Peyer's patch (tissue), 4 donors: ENCODE results near the gene CCR7. TPM values are rescaled to one million over a fixed set of nuclear protein-coding genes. Genes with fewer than 3 reads are reported as not detected.

Source experiments
- DNase-seq, 3 donors: peaks; one replicate each; pipeline ENCODE4 v3.0.0-alpha.2; 2017 to 2019
- H3K27ac ChIP-seq, 4 donors: fragments of 200-600 bp; sonication (generic); one replicate each; pipeline ENCODE4 v1.5.1; 2016 to 2019
- H3K27me3 ChIP-seq, 2 donors: fragments of 200-600 bp; sonication (generic); one replicate each; pipeline ENCODE4 v1.5.1; 2019
- H3K36me3 ChIP-seq, 3 donors: fragments of 200-600 bp; sonication (generic); one replicate each; pipeline ENCODE4 v1.5.1; 2016 to 2019
- H3K4me1 ChIP-seq, 4 donors: fragments of 200-600 bp; sonication (generic); one replicate each; pipeline ENCODE4 v1.5.1; 2016 to 2019
- H3K4me3 ChIP-seq, 4 donors: fragments of 200-600 bp; sonication (generic); 1 replicate in 3 of 4; 2 replicates in 1 of 4; pipeline ENCODE4 v1.5.1; 2016 to 2019; ENCODE audit warnings: mild to moderate bottlenecking in 1 of 4
- H3K9me3 ChIP-seq, 4 donors: fragments of 200-600 bp; sonication (generic); one replicate each; pipeline ENCODE4 v1.5.1; 2016 to 2019; ENCODE audit warnings: mild to moderate bottlenecking in 1 of 4
- CTCF ChIP-seq, 6 experiments: fragments of 450-650 bp in 4 of 6; fragments of 200-600 bp in 2 of 6; sonication (generic) in 1 of 6; IDR thresholded peaks; one replicate each; pipeline ENCODE4 v1.5.1; 2017 to 2019; ENCODE audit warnings: antibody characterized with exemption in 6 of 6, mild to moderate bottlenecking in 3 of 6, moderate library complexity in 1 of 6
- POLR2A ChIP-seq, 2 donors: fragments of 450-650 bp; IDR thresholded peaks; one replicate each; pipeline ENCODE4 v1.5.1; 2017; ENCODE audit warnings: antibody characterized with exemption in 2 of 2, mild to moderate bottlenecking in 2 of 2, moderate library complexity in 2 of 2
- total RNA-seq, 4 donors: library from RNA; depleted of rRNA; stranded (reverse); fragments of >200 nt; gene quantifications; one replicate each; pipeline ENCODE4 v1.1.0, GENCODE V29; 2016

Gene CCR7
- total RNA-seq, 4 donors from 2014 or later, result 3.1 to 22.3 TPM; not detected in 2

DNA sequence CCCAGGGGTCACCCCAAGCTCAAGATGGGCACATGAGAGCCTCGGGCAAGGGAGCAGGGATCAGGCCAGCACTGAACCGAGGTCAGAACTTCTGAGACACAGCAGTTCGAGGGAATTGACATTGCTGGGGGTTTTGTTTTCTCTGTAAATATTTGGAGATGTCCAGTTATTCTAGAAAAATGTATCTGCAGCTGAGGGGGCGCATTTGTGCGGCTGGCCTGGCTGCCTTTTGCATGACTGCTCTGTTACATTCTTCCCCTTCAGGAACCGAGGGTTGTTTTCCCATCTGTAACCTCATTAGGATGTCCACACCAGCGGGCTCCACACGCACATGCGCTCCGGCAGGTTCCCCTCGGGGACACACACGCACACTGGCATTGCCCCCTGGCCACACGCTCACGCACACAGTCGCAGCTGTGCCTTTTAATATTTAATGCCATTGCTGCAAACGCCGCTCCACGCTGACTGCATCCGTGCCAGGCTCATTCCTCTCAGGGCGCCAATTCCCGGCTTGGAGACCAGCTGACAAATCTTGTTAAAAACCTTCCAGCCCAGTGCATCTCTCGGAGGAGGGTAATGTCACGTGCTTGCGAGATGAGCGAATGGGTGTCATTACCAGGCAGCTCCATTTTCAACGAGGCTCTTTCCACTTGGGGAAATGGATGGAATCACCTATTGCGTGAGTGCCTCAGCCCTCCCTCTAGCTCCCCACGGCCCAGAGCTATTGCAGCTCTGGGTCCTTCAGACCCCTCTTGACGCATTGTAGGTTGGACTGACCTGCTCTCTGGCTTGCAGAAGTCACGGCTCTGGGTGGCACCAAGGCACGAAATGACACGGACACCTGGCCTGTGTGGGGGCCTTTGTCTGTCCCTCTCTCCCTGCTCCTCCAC lies 13.1 kb downstream of the CCR7 start:
- Histone ChIP-seq H3K27me3 (no peaks in the 10 kb centered on the region), H3K4me1 (peaks cover 3 to 45% (median 39%) of the 10 kb centered on the region in 4 donors), H3K36me3 (no peaks in the 10 kb centered on the region), H3K27ac (peak overlapping the region; percentile 73 to 86 (median 80)), H3K4me3 (no peak overlapping the region), H3K9me3 (no peaks in the 10 kb centered on the region)
- DNase-seq, result peak; percentile 23 to 51 (median 48)
- TF ChIP-seq POLR2A (IDR thresholded peaks at IDR 0.05) (no peak), CTCF (IDR thresholded peaks at IDR 0.05) (no peak)

DNA sequence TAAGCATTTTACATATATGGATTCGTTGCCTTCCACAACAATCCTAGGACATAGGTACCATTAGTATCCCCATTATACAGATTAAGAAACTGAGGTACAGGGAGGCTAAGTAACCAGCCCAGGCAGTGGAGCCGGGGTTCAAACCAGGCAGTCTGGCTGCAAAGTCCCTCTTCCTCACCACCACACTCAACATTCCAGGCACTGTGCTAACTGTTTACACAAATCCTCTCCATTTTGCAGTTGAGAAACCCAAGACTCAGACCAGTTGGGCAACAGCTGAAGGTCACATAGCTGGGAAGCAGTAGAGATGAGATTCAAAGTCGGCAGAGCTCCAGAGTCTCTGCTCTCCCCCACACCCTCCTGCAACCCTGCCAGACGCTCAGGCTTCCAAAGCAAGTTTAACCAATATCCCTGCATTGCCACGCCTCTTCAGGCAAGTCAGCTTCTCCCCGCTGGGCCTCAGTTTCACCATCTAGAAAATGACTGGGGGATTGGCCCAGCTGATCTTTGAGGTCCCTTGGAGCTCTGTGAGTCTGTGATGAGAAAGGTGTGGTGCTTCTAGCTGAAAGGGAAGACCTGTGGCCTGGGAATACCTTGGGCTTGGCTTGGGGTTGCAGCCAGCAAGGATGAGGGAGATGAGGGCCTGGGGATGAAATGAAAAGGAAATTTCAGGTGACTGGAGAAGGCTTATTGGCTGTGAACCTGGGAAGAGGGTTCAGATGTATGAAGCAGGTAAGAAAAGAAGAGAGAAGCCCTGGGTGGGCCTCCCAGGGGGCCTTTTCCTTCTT lies 14.0 kb downstream of the CCR7 start:
- H3K36me3 ChIP-seq, result no peaks in the 10 kb centered on the region
- H3K4me1 ChIP-seq, result peaks cover 3 to 44% (median 38%) of the 10 kb centered on the region in 4 donors
- TF ChIP-seq POLR2A (IDR thresholded peaks at IDR 0.05) (no peak), CTCF (IDR thresholded peaks at IDR 0.05) (no peak)
- peak overlapping the region; percentile 73 to 86 (median 80) for H3K27ac ChIP-seq
- H3K27me3 ChIP-seq, result no peaks in the 10 kb centered on the region
- DNase-seq, result peak; percentile 30 to 74 (median 52)
- no peaks in the 10 kb centered on the region for H3K9me3 ChIP-seq
- H3K4me3 ChIP-seq, result no peak overlapping the region

DNA sequence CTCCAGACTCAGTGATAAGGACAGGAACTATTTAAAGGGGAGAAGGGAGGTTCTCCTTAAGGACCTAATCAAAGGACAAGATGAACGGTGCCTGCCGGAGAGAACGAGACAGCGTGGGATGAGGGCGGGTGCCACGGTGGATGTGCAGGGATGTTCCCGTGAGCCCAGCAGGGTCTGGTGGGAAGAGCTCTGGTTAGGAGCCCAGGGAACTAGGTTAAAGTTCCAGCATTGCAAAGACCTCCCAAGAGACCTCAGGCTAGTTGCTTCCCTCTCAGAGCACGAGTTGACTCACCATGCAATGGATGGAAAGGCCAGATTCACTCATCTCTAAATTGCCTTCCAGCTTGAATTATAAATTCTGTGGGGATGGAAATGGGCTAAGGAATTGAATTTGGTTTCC lies 14.7 kb downstream of the CCR7 start:
- H3K27me3 ChIP-seq, result no peaks in the 10 kb centered on the region
- no peak overlapping the region for H3K4me3 ChIP-seq
- no peaks in the 10 kb centered on the region for H3K9me3 ChIP-seq
- H3K36me3 ChIP-seq, result no peaks in the 10 kb centered on the region
- H3K27ac ChIP-seq, result peak overlapping the region; percentile 41 to 86 (median 80)
- H3K4me1 ChIP-seq, result peaks cover 3 to 44% (median 38%) of the 10 kb centered on the region in 4 donors
- no peak for TF ChIP-seq POLR2A (IDR thresholded peaks at IDR 0.05)
- TF ChIP-seq CTCF (IDR thresholded peaks at IDR 0.05), result no peak
- peak in 2 of 3 donors; percentile 43 to 55 for DNase-seq

GRCh38 chr17:40548982-40549685 lies 16.1 kb downstream of the CCR7 start:
- no peaks in the 10 kb centered on the region for H3K9me3 ChIP-seq
- H3K36me3 ChIP-seq, result no peaks in the 10 kb centered on the region
- DNase-seq, result peak; percentile 15 to 63 (median 56)
- TF ChIP-seq POLR2A (IDR thresholded peaks at IDR 0.05), result no peak
- no peak for TF ChIP-seq CTCF (IDR thresholded peaks at IDR 0.05)
- H3K27me3 ChIP-seq, result no peaks in the 10 kb centered on the region
- peaks cover 3 to 37% (median 32%) of the 10 kb centered on the region in 4 donors for H3K4me1 ChIP-seq
- H3K27ac ChIP-seq, result peak overlapping the region; percentile 63 to 86 (median 75)
- no peak overlapping the region for H3K4me3 ChIP-seq

- peak in 1 of 3 donors; percentile 13 for DNase-seq
- TF ChIP-seq POLR2A (IDR thresholded peaks at IDR 0.05) (no peak), CTCF (IDR thresholded peaks at IDR 0.05) (no peak)
Observed at GRCh38 chr17:40548491-40548981, 16.7 kb downstream of the CCR7 start.

More at GRCh38 chr17:40548491-40548981, 16.7 kb downstream of the CCR7 start:
- Histone ChIP-seq H3K27ac (peak overlapping the region; percentile 63 to 86 (median 75)), H3K36me3 (no peaks in the 10 kb centered on the region), H3K9me3 (no peaks in the 10 kb centered on the region), H3K4me1 (peaks cover 3 to 33% (median 28%) of the 10 kb centered on the region in 4 donors), H3K27me3 (no peaks in the 10 kb centered on the region), H3K4me3 (no peak overlapping the region)
